ENCODE results near the gene COX18. TPM values are rescaled to one million over a fixed set of nuclear protein-coding genes. Genes with fewer than 3 reads are reported as not detected.

Gene COX18
- polyA plus RNA-seq, 3 donors, result 16.7 to 17.7 (median 16.9) TPM

Other genes starting within 250 kb of the COX18 start
- 10 to 100 TPM; 76.8 to 84.6 (median 78.9) TPM for gene ANKRD17, start 189.1 kb upstream of the COX18 start, polyA plus RNA-seq (ENCODE audit: insufficient read length in 3 of 3)

Measured in right renal cortex interstitium (tissue), 3 donors.